Heart right ventricle (tissue), 16 donors: Measurements from ENCODE around the gene ADH4. TPM values are rescaled to one million over a fixed set of nuclear protein-coding genes. Genes with fewer than 3 reads are reported as not detected.

Source experiments
- ATAC-seq, 8 donors: fragments of 200-7000 bp; cut with Tn5 transposase; one replicate each; pipeline ENCODE4 v1.9.1; 2020; ENCODE audit warnings: mild to moderate bottlenecking in 8 of 8, moderate library complexity in 8 of 8, moderate number of reproducible peaks in 1 of 8
- DNase-seq, 2 donors: peaks; one replicate each; pipeline ENCODE4 v3.0.0-alpha.2; 2020
- H3K27ac ChIP-seq, 10 donors: fragments of 200-600 bp; sonication (generic) in 2 of 10; one replicate each; pipeline versions ENCODE4 v1.5.0 to v1.8.0; 2020 to 2022; ENCODE audit warnings: mild to moderate bottlenecking in 3 of 10
- H3K27me3 ChIP-seq, 7 donors: fragments of 200-600 bp; one replicate each; pipeline ENCODE4 v1.8.0; 2021 to 2022; ENCODE audit warnings: mild to moderate bottlenecking in 2 of 7
- H3K36me3 ChIP-seq, 9 donors: fragments of 200-600 bp; sonication (generic) in 1 of 9; one replicate each; pipeline versions ENCODE4 v1.5.0 to v1.8.0; 2020 to 2022; ENCODE audit warnings: mild to moderate bottlenecking in 2 of 9
- H3K4me1 ChIP-seq, 9 donors: fragments of 200-600 bp; sonication (generic) in 1 of 9; one replicate each; pipeline versions ENCODE4 v1.5.0 to v1.8.0; 2020 to 2022; ENCODE audit warnings: mild to moderate bottlenecking in 4 of 9
- H3K4me3 ChIP-seq, 10 donors: fragments of 200-600 bp; sonication (generic) in 2 of 10; one replicate each; pipeline versions ENCODE4 v1.5.0 to v1.8.0; 2020 to 2022; ENCODE audit warnings: mild to moderate bottlenecking in 7 of 10, moderate library complexity in 2 of 10
- H3K9me3 ChIP-seq, 11 donors: fragments of 200-600 bp in 10 of 11; sonication (generic) in 2 of 11; one replicate each; pipeline versions ENCODE4 v1.5.0 to v1.8.0; 2013 to 2022; ENCODE audit warnings: mild to moderate bottlenecking in 2 of 11, control low read depth in 1 of 11, moderate library complexity in 1 of 11
- CTCF ChIP-seq, 9 donors: fragments of 200-600 bp; sonication (generic) in 2 of 9; IDR thresholded peaks; one replicate each; pipeline versions ENCODE4 v1.5.0 to v1.8.0; 2021 to 2022; ENCODE audit warnings: antibody characterized with exemption in 9 of 9, mild to moderate bottlenecking in 5 of 9, moderate library complexity in 1 of 9
- WGBS, 2 donors: extraction: QIAGEN DNeasy Blood & Tissue Kit; methylation state at CpG; one replicate each; pipeline ENCODE4 v1.1.7; 2013; ENCODE audit warnings: inconsistent platforms in 1 of 2; 5-methylcytosine and 5-hydroxymethylcytosine counted together
- intact Hi-C, 10 donors: fragments of 100-400 bp; cut with DNase I; formaldehyde crosslinking; loops; one replicate each; pipeline versions ENCODE4 v1.11.1 to v1.14.2; 2022
- polyA plus RNA-seq, 2 donors: library from polyadenylated mRNA; stranded (reverse); fragments of 200-250 nt; gene quantifications; one replicate each; pipeline ENCODE4 v1.2.3, GENCODE V29; 2013
- total RNA-seq, 10 donors: library from RNA; stranded (reverse); fragmentation: NEBNext Ultra II Directional in 3 of 10; extraction: Animal tissue kit (Norgen Biotek cat#: 25700) in 3 of 10; gene quantifications; one replicate each; pipeline versions ENCODE4 v1.2.1 to v1.2.4, GENCODE V29; 2021 to 2023
- donor health status: Arrhythmogenic right ventricular cardiomyopathy.
- donor health status: ischemic (EF 13 %, LVEDD 7.1; RV severe dilation, severe dysfunction).
- donor health status: healthy with polysubstance abuse.
- donor health status: DM: no; HTN: yes; CAD: no.
- donor health status: DM: no; HTN: no; CAD: no.
- donor health status: ischemic (EF 25% LVEDD 6.9; RV normal size, moderate dysfunction).
- donor health status: ischemic (EF 25% LVEDD 5.7; RV mildly dilated, moderate dysfunction).
- donor health status: healthy.
- donor health status: DM: yes; HTN: yes; CAD: no.
- donor health status: Ischemic cardiomyopathy.
- donor health status: ischemic (EF 35%, LVEDD 5.7; RV mildly dilated, moderate dysfunction).
- donor health status: nonischemic (EF 11% LVEDD 7.7; RV severe dilation, severe dysfunction).
- donor health status: DM: yes; HTN: yes; CAD: no.
- donor health status: PGD.
- donor health status: ischemic (EF 29% LVEDD 5.4; RV normal size, mild dysfunction).
- donor health status: nonischemic (EF 23%, LVEDD 6.1; RV moderate dilation, normal function).

The ADH4 gene
- total and polyA plus RNA-seq, 12 donors: 0.04 TPM; not detected in 11

GRCh38 chr4:99156992-99157391 is 12.9 kb upstream of the ADH4 start:
- Histone ChIP-seq H3K27me3 (no peaks in the 10 kb centered on the region), H3K27ac (no peak overlapping the region), H3K4me1 (no peaks in the 10 kb centered on the region), H3K4me3 (no peak overlapping the region), H3K36me3 (no peaks in the 10 kb centered on the region), H3K9me3 (no peaks in the 10 kb centered on the region)
- no peak for TF ChIP-seq CTCF (IDR thresholded peaks at IDR 0.05)
- no peak for DNase-seq
- WGBS, 2 donors: 70 to 83% methylated on average over 1 of the region's 1 CpG
- intact Hi-C loops: no loop called here
- no peak for ATAC-seq

GRCh38 chr4:99154658-99155342 is 10.7 kb upstream of the ADH4 start:
- Histone ChIP-seq H3K9me3 (peaks cover 0 to 11% (median 0%) of the 10 kb centered on the region in 11 donors), H3K36me3 (no peaks in the 10 kb centered on the region), H3K27ac (no peak overlapping the region), H3K4me3 (no peak overlapping the region), H3K27me3 (no peaks in the 10 kb centered on the region), H3K4me1 (no peaks in the 10 kb centered on the region)
- WGBS, 2 donors: 88 to 94% methylated on average over 4 of the region's 4 CpGs
- DNase-seq (no peak), ATAC-seq (no peak)
- no peak for TF ChIP-seq CTCF (IDR thresholded peaks at IDR 0.05)
- intact Hi-C loops: no loop called here

- no peak for DNase-seq
- intact Hi-C loops: no loop called here
- H3K4me3 ChIP-seq: no peak overlapping the region
Measured at GRCh38 chr4:99151995-99152394, 7.9 kb upstream of the ADH4 start.

GRCh38 chr4:99151452-99151851 is 7.4 kb upstream of the ADH4 start:
- Histone ChIP-seq H3K4me1 (no peaks in the 10 kb centered on the region), H3K27me3 (no peaks in the 10 kb centered on the region), H3K4me3 (no peak overlapping the region), H3K27ac (no peak overlapping the region), H3K9me3 (peaks cover 0 to 11% (median 0%) of the 10 kb centered on the region in 11 donors), H3K36me3 (no peaks in the 10 kb centered on the region)
- ATAC-seq (no peak), DNase-seq (no peak)
- WGBS, 2 donors: 93% methylated on average over 3 of the region's 3 CpGs
- intact Hi-C loops: no loop called here
- TF ChIP-seq CTCF (IDR thresholded peaks at IDR 0.05): no peak

More at GRCh38 chr4:99151995-99152394, 7.9 kb upstream of the ADH4 start:
- ATAC-seq: no peak
- Histone ChIP-seq H3K9me3 (peaks cover 0 to 11% (median 0%) of the 10 kb centered on the region in 11 donors), H3K36me3 (no peaks in the 10 kb centered on the region), H3K27ac (no peak overlapping the region), H3K4me1 (no peaks in the 10 kb centered on the region), H3K27me3 (no peaks in the 10 kb centered on the region)
- TF ChIP-seq CTCF (IDR thresholded peaks at IDR 0.05): no peak
- whole genome bisulfite sequencing, 2 donors: 36 to 44% methylated on average over 1 of the region's 1 CpG
